Neural progenitor cell (in vitro differentiated cells): ENCODE measurements around the gene FN3K.

Experiments
- CTCF ChIP-seq: fragments of 200-600 bp; sonication (generic); IDR thresholded peaks from 2 replicates; pipeline ENCODE4 v1.5.1; 2017; ENCODE audit warnings: antibody characterized with exemption, mild to moderate bottlenecking
- EZH2 ChIP-seq: fragments of 200-600 bp; sonication (generic); IDR thresholded peaks from 2 replicates; pipeline ENCODE4 v1.6.1; 2017; ENCODE audit warnings: antibody characterized with exemption, mild to moderate bottlenecking, moderate library complexity
- EZH2phosphoT487 ChIP-seq: fragments of 200-600 bp; sonication (generic); IDR thresholded peaks from 2 replicates; pipeline ENCODE4 v1.6.1; 2017; ENCODE audit warnings: antibody characterized with exemption

GRCh38 chr17:82689077-82689476 is 46.3 kb upstream of the FN3K start:
- TF ChIP-seq EZH2 (no peak), CTCF (no peak), EZH2phosphoT487 (no peak)
